ENCODE results near the gene GALNTL6.

GALNTL6 gene

DNA sequence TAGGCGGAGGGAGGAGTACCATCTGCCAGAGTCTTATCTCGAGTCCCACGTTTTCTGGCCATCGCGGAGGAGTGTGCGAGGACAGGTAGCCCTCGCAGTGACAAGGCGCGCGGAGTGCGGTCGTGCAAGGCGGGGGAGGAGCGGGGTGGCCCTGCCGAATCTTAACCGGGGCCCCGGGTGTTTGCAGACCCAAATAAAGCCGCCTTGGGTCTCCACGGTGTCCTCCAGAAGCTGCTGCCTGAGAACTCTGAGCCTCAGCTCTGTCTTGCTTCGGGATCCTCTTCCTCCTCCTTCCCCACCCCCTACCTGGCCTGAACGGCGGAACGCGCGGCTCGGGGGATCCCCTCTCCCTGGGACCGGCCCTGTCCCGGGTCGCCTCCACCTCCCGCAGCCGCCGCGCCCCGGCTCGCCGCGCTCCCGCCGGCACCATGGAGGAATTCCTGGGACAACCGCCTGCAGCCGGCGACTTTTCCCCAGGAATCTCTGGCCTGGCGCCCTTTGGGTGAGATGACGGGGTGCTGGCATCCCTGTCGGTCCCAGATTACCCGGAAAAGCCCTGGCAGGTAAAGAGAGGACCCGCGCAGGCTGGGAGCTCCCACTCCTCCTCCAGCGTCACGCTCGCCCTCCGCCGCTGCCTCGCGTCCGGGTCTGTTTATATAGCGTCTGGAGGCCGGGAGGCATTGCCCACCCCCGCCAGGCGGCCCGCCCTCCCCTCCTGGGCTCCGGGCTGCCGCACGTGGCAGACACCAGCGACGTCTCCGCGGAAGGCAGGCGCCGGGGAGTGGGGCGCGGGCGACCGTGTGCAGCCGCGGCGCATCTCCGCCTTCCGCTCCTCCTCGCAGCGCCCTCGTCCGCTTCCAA, at the start of gene GALNTL6:
GALNTL6 (plus strand) TSS at position 740 of the 861 bp plus-strand sequence.
- DNase-seq (ENCODE audit: low read depth in 2 of 2), result no peak

- DNase-seq (ENCODE audit: low read depth in 2 of 2), result no peak
These were observed 47.7 kb upstream of the GALNTL6 start for GRCh38 chr4:171765514-171765913.

- no peak for DNase-seq (ENCODE audit: low read depth in 2 of 2)
These were observed 38.5 kb upstream of the GALNTL6 start for GRCh38 chr4:171774642-171775190.

DNA sequence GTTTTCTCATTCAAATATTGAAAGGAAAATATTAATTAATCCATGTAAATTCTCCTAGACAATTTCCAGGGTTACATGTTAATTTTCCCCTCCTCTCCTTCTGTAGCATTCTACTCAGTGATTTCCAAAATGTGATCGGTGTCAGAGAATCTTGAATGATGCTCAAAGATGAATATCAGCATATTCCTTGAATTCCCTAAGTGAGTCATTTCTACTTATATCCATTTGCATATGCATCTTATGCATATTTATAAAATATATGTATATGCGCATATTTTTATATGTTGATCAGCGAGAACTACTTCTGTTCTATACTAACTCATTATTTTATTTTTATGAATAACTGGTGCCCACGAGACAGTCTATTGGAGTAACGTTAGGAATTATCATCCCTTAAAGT, 33.9 kb upstream of the GALNTL6 start:
- no peak for DNase-seq (ENCODE audit: low read depth in 2 of 2)

DNA sequence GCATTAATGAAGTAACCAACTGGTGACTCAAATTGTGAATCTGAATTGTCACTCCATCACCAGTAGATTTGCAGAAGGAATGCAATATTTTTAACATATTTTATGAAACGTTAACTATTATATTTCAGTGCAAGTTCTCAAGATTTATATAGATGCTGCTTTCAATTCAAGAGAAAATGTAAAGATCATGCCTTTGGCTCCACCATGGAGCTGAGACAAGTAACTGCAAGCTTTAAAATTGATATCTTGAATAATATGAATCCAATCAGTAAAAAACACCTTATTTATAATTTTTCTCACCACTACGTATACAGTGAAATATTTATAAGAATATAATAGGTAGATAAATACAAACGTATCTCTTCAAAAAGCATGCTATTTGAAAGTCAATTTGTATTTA, 27.8 kb upstream of the GALNTL6 start:
- DNase-seq (ENCODE audit: low read depth in 2 of 2), result no peak

DNA sequence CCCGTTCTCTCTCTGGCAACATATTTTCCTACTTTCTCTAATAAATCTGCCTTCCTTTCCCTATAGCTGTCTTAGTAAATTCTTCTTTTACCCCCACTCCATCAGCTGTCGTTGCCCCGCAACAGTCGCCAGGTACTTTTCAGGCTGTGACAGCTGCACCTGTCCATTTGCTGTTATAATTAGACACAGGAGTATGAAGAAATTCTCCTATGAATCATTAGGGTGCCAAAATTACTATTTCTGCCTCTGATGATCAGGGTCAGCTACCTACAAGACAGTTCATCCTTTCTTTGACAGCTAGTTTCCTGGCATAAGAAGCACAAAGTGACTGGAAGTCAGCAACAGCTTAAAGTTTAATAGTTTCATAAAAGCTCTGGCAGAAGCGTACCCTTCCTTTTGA, 19.5 kb upstream of the GALNTL6 start:
- no peak for DNase-seq (ENCODE audit: low read depth in 2 of 2)

GRCh38 chr4:171794528-171794927, 18.7 kb upstream of the GALNTL6 start:
- DNase-seq (ENCODE audit: low read depth in 2 of 2), result no peak

DNA sequence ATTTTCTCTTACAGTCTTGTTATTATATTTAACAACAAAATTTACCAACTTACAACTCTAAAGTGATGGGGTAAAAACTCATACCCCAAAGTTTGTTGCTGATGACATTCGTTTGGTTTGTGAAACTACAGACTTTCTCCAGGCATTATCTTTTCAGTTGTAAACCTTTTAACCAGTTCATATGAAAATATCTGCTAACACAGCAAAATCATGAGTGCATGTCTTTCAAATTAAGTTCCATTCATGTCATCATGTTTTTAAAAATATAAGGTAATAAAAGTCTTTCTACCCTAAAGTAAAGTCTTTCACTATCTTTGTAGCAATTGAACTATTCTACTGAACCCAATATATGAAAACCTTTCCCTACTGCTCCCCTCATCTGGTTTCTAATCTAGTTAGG, 3.4 kb upstream of the GALNTL6 start:
- DNase-seq (ENCODE audit: low read depth in 2 of 2), result no peak

- no peak for DNase-seq (ENCODE audit: low read depth in 2 of 2)
These were observed 905 bp upstream of the GALNTL6 start for GRCh38 chr4:171812333-171812664.

DNA sequence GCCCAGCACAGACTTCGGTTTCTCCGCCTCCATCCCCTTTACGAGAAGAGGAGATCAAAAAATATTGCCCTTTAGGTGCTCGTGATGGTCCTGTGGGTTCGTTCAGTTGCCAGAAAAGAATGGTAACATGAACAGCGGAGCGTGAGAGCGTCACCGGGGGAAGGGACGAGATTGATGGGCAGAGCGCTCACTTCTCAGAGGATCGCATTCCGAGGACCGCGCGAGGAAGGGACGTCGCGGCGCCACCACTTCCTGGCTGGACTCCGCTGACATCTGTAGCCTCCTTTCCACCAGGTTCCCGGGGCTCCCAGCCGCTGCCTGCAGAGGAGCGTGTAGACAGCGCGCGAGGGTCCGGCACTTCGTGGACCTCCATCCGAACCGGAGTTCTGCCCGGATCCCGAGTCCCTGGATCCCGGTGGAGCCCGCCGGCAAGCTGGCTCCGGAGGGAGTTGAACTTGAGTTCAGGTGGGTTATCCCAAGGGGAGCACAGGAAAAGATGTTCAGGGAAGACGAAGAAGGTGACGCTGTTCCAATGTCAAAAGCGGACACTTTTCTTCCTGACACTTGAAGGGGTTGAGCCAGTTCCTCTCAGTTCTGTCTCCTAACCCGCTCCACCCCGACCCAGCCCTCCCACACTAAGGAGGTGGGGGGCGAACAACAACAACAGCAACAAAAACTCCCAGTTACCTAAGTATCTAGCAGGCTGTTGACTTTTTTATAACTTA, 484 bp downstream of the GALNTL6 start:
- no peak for DNase-seq (ENCODE audit: low read depth in 2 of 2)

GRCh38 chr4:171814545-171814944, 1.3 kb downstream of the GALNTL6 start:
- no peak for DNase-seq (ENCODE audit: low read depth in 2 of 2)

- DNase-seq (ENCODE audit: low read depth in 2 of 2), result no peak
These were observed 3.8 kb downstream of the GALNTL6 start for GRCh38 chr4:171817026-171817425.

DNA sequence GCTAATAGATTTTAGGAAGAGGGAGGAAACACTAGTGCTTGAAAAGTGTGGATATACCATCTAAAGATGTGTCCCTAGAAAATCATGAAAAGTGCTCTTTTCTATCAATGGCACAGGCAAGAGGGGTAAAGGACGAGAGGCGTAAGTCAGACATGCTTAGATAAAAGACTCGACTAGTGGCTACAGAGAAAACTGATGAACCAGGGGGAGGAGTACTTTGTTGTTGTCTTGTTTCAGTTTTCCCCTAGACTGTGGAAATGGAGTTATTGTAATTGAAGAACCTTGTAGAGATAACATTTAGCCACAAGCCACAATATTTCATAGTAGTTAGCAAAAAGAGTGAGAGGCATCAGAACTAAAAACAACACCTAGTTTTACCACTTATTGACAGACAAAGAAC, 21.4 kb downstream of the GALNTL6 start:
- no peak for DNase-seq (ENCODE audit: low read depth in 2 of 2)

- DNase-seq (ENCODE audit: low read depth in 2 of 2), result no peak
These were observed 30.3 kb downstream of the GALNTL6 start for GRCh38 chr4:171843456-171843855.

DNA sequence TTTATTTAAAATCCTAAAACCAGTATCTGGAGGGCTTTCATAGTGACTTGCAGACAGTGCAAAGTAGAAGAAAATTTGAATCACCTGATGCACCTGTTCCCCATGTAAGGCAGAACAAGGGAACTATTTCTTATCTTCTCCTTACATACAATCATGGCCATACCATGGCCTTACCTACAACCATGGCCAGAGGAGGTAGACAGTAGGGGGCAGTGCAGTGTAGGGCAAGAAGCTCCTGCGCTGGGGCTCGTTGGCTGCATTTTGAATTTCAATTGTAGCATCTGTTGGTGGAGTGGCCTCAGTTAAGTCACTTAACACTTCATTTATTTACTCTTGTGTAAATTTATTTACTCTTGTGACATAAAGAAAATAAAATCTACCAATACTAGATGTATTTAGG, 33.0 kb downstream of the GALNTL6 start:
- peak in 1 of 2 donors; percentile 0 for DNase-seq (ENCODE audit: low read depth in 2 of 2)

- DNase-seq (ENCODE audit: low read depth in 2 of 2), result no peak
These were observed 33.7 kb downstream of the GALNTL6 start for GRCh38 chr4:171846893-171847292.

DNA sequence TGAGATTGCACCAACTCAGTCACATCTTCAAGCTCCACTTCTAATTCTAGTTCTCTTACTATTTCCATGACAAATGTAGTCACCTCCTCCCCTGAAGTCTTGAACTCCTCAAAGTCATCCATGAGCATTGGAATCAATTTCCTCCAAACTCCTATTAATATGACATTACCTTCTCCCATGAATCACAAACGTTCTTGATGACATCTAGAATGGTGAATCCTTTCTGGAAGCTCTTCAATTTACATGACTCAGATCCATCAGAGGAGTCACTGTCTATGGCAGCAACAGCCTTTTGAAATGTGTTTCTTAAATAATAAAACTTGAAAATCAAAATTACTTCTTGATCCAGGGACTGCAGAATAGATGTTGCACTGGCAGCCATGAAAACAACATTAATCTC, 34.5 kb downstream of the GALNTL6 start:
- no peak for DNase-seq (ENCODE audit: low read depth in 2 of 2)

GRCh38 chr4:171849686-171850222, 36.5 kb downstream of the GALNTL6 start:
- no peak for DNase-seq (ENCODE audit: low read depth in 2 of 2)

GRCh38 chr4:171851295-171851694, 38.1 kb downstream of the GALNTL6 start:
- DNase-seq (ENCODE audit: low read depth in 2 of 2), result no peak

GRCh38 chr4:171857302-171858012, 44.3 kb downstream of the GALNTL6 start:
- DNase-seq (ENCODE audit: low read depth in 2 of 2), result no peak

- no peak for DNase-seq (ENCODE audit: low read depth in 2 of 2)
These were observed 62.1 kb downstream of the GALNTL6 start for GRCh38 chr4:171875291-171875690.

DNA sequence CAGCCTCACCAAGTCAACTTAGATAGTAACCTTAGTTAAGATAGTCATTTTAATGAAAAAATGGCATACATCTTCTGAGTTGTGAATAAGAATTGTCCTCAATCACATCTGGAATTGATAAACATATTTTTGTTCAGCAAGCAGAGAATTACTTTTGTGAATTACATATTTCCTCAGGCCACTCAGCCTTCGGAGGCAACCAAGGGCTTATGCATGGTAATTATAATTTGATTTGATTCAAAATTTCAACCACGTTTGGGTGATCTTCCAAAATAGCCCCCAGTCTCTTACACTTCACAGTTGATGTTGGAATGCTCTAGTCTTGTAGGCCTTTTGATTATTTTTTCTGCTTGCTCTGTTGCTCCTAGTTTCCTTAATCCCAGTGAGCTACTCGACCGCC, 63.4 kb downstream of the GALNTL6 start:
- DNase-seq (ENCODE audit: low read depth in 2 of 2), result no peak

All from stimulated activated CD8-positive, alpha-beta memory T cell treated with anti-CD3 and anti-CD28 coated beads, Interleukin-15, amount 100 ng/mL, for 48 hours (primary cell).